Panc1 (cell line): ENCODE results near the gene STKLD1. TPM values are rescaled to one million over a fixed set of nuclear protein-coding genes. Genes with fewer than 3 reads are reported as not detected.

Source experiments
- ATAC-seq: fragments of 200-7000 bp; cut with Tn5 transposase; 2 replicates; pipeline ENCODE4 v1.9.1; 2020; ENCODE audit warnings: mild to moderate bottlenecking, moderate library complexity
- BruUV-seq: library from RNA; stranded (reverse); fragments of 400-500 nt; replicated peaks from 2 replicates; lab custom pipeline; 2021; lab: Mats Ljungman, UMichigan
- CTCF ChIA-PET: fragments of 300-600 bp; sonication (Branson Sonifier 250); formaldehyde crosslinking; loops from one replicate; lab custom pipeline; 2022; ENCODE audit warnings: antibody characterized with exemption; lab: Charles Lee
- POLR2A ChIA-PET: fragments of 300-600 bp; sonication (Branson Sonifier 250); formaldehyde crosslinking; loops from one replicate; lab custom pipeline; 2022; ENCODE audit warnings: antibody characterized with exemption; lab: Charles Lee
- DNase-seq: peaks from one replicate; pipeline ENCODE4 v3.0.0-alpha.2; 2010; ENCODE audit warnings: low read depth, low spot score
- H3K27ac ChIP-seq: 2 replicates; pipeline ENCODE4 v1.5.1; 2011; ENCODE audit warnings: mild to moderate bottlenecking, low read length, inconsistent platforms
- H3K27me3 ChIP-seq: fragments of 200-500 bp; sonication (Bioruptor generic); 2 replicates; pipeline ENCODE4 v1.6.0; 2014; ENCODE audit warnings: low read length, inconsistent platforms; ENCODE audit not compliant: control insufficient read depth, insufficient read depth
- H3K36me3 ChIP-seq: fragments of 200-500 bp; sonication (Bioruptor generic); 2 replicates; pipeline ENCODE4 v1.5.1; 2014; ENCODE audit warnings: inconsistent platforms, mild to moderate bottlenecking, low read length, moderate library complexity; ENCODE audit not compliant: control insufficient read depth, insufficient read depth
- H3K4me1 ChIP-seq: 2 replicates; pipeline ENCODE4 v1.5.1; 2011; ENCODE audit warnings: inconsistent platforms, mild to moderate bottlenecking, low read length, moderate library complexity; ENCODE audit not compliant: control insufficient read depth, insufficient read depth
- H3K4me3 ChIP-seq, 2 experiments: 2 replicates each; pipeline ENCODE4 v1.5.1; 2011 to 2012; ENCODE audit warnings: low read depth in 2 of 2, low read length in 2 of 2, mild to moderate bottlenecking in 2 of 2, inconsistent platforms in 1 of 2, moderate library complexity in 1 of 2
- H3K9me3 ChIP-seq: fragments of 200-500 bp; sonication (Bioruptor generic); 2 replicates; pipeline ENCODE4 v1.5.1; 2014; ENCODE audit warnings: low read depth, mild to moderate bottlenecking, inconsistent platforms, low read length, moderate library complexity; ENCODE audit not compliant: control insufficient read depth, insufficient read depth
- POLR2AphosphoS5 ChIP-seq: IDR thresholded peaks from 2 replicates; pipeline ENCODE4 v1.6.1; 2012; ENCODE audit warnings: mild to moderate bottlenecking, low read depth, low read length, moderate library complexity
- SIN3A ChIP-seq: IDR thresholded peaks from 2 replicates; pipeline ENCODE4 v1.6.1; 2012; ENCODE audit warnings: low read depth, mild to moderate bottlenecking, low read length, moderate library complexity, borderline replicate concordance; ENCODE audit not compliant: insufficient read depth
- TCF7L2 ChIP-seq: IDR thresholded peaks from 2 replicates; pipeline ENCODE4 v1.6.1; 2011; ENCODE audit warnings: mild to moderate bottlenecking, low read depth, low read length, inconsistent platforms
- in situ Hi-C: cut with HindIII; loops from 2 replicates; pipeline ENCODE4 v1.10.0; 2016; ENCODE audit warnings: low sequenced_read_pairs, low pct_unique_long_range_greater_than_20kb
- intact Hi-C: fragments of 100-400 bp; cut with micrococcal nuclease; formaldehyde crosslinking; loops from one replicate; pipeline ENCODE4 v1.10.0; 2022; ENCODE audit not compliant: unreplicated experiment
- total RNA-seq: library from RNA; stranded (reverse); gene quantifications from one replicate; pipeline ENCODE4 v1.2.1, GENCODE V29; 2021; ENCODE audit not compliant: unreplicated experiment
- TF ChIP-seq, protein P1 (sequence below): fragments of 450-650 bp; IDR thresholded peaks from 2 replicates; pipeline ENCODE4 v1.5.1; 2017; ENCODE audit warnings: mild to moderate bottlenecking
- TF ChIP-seq, protein P2 (sequence below), 2 experiments: IDR thresholded peaks; 2 replicates each; pipeline ENCODE4 v1.6.1; 2011 to 2012; ENCODE audit warnings: low read depth in 2 of 2, control low read depth in 1 of 2, low read length in 1 of 2, mild to moderate bottlenecking in 1 of 2, moderate library complexity in 1 of 2; ENCODE audit not compliant: insufficient read depth in 1 of 2

The STKLD1 gene
- total RNA-seq, 1 experiment from 2014 or later: 0.74 TPM

DNA sequence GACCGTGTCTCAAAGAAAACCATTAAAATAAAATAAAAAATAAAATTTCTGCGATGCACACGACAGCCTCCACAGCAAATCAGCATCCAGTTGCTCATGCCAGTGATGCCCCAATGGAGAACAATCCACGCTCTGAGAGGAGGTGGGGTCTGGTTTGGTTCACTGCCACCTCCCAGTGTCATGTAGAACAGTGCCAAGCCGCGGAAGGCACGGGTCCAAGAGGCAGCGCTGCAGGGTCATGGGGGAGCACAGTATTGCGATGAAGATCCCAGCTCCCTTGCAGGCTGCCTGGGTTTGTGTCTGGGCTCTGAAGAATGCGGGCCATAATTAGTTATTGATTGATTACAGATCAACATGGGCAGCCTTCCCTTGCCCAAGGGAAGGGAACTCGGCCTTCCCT, 77.5 kb downstream of the STKLD1 start:
- Histone ChIP-seq H3K4me3 (no peak overlapping the region), H3K27ac (no peak overlapping the region), H3K4me1 (no peaks in the 10 kb centered on the region; the same call in 1 of the 2 replicates), H3K27me3 (no peaks in the 10 kb centered on the region), H3K9me3 (no peaks in the 10 kb centered on the region), H3K36me3 (no peaks in the 10 kb centered on the region)
- intact Hi-C loops (no loop called here), in situ Hi-C loops (no loop called here)
- no peak for DNase-seq
- ATAC-seq: no peak
- TF ChIP-seq, protein P1, sequence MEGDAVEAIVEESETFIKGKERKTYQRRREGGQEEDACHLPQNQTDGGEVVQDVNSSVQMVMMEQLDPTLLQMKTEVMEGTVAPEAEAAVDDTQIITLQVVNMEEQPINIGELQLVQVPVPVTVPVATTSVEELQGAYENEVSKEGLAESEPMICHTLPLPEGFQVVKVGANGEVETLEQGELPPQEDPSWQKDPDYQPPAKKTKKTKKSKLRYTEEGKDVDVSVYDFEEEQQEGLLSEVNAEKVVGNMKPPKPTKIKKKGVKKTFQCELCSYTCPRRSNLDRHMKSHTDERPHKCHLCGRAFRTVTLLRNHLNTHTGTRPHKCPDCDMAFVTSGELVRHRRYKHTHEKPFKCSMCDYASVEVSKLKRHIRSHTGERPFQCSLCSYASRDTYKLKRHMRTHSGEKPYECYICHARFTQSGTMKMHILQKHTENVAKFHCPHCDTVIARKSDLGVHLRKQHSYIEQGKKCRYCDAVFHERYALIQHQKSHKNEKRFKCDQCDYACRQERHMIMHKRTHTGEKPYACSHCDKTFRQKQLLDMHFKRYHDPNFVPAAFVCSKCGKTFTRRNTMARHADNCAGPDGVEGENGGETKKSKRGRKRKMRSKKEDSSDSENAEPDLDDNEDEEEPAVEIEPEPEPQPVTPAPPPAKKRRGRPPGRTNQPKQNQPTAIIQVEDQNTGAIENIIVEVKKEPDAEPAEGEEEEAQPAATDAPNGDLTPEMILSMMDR: no peak
- no peak for TF ChIP-seq SIN3A
- TF ChIP-seq TCF7L2: no peak
- TF ChIP-seq POLR2AphosphoS5: no peak
- TF ChIP-seq, protein P2, sequence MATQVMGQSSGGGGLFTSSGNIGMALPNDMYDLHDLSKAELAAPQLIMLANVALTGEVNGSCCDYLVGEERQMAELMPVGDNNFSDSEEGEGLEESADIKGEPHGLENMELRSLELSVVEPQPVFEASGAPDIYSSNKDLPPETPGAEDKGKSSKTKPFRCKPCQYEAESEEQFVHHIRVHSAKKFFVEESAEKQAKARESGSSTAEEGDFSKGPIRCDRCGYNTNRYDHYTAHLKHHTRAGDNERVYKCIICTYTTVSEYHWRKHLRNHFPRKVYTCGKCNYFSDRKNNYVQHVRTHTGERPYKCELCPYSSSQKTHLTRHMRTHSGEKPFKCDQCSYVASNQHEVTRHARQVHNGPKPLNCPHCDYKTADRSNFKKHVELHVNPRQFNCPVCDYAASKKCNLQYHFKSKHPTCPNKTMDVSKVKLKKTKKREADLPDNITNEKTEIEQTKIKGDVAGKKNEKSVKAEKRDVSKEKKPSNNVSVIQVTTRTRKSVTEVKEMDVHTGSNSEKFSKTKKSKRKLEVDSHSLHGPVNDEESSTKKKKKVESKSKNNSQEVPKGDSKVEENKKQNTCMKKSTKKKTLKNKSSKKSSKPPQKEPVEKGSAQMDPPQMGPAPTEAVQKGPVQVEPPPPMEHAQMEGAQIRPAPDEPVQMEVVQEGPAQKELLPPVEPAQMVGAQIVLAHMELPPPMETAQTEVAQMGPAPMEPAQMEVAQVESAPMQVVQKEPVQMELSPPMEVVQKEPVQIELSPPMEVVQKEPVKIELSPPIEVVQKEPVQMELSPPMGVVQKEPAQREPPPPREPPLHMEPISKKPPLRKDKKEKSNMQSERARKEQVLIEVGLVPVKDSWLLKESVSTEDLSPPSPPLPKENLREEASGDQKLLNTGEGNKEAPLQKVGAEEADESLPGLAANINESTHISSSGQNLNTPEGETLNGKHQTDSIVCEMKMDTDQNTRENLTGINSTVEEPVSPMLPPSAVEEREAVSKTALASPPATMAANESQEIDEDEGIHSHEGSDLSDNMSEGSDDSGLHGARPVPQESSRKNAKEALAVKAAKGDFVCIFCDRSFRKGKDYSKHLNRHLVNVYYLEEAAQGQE (IDR thresholded peaks at IDR 0.05; ENCODE audit: insufficient read depth in 1 of 2, low read depth in 2 of 2, low read length in 1 of 2): no peak
- POLR2A ChIA-PET: no interaction called here
- CTCF ChIA-PET: no interaction called here
- no TSS peak for BruUV-seq

DNA sequence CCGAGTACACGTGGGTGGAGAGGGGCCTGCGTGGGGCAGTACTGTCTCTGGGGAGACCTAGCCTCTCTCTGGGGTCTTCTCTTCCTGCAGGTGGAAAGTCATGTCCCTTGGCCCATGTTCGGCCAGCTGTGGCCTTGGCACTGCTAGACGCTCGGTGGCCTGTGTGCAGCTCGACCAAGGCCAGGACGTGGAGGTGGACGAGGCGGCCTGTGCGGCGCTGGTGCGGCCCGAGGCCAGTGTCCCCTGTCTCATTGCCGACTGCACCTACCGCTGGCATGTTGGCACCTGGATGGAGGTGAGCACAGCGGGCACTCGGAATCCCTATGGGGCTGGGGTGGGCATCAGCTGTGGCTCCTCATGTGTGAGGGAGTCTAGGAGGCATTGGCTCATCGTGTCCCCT, 78.2 kb downstream of the STKLD1 start:
- BruUV-seq: no TSS peak
- H3K27me3 ChIP-seq: no peaks in the 10 kb centered on the region
- CTCF ChIA-PET: no interaction called here
- no peak overlapping the region for H3K4me3 ChIP-seq
- no peaks in the 10 kb centered on the region for H3K9me3 ChIP-seq
- intact Hi-C loops (no loop called here), in situ Hi-C loops (no loop called here)
- no peak for ATAC-seq
- peaks cover 5% of the 10 kb centered on the region for H3K4me1 ChIP-seq
- no peaks in the 10 kb centered on the region for H3K36me3 ChIP-seq
- H3K27ac ChIP-seq: no peak overlapping the region
- TF ChIP-seq SIN3A (no peak), TCF7L2 (no peak), POLR2AphosphoS5 (no peak)
- TF ChIP-seq, protein P2 (IDR thresholded peaks at IDR 0.05; ENCODE audit: insufficient read depth in 1 of 2, low read depth in 2 of 2, low read length in 1 of 2): no peak
- TF ChIP-seq, protein P1: no peak
- DNase-seq: no peak
- POLR2A ChIA-PET: no interaction called here
